ENCODE results near the gene TMEM123.

DNA sequence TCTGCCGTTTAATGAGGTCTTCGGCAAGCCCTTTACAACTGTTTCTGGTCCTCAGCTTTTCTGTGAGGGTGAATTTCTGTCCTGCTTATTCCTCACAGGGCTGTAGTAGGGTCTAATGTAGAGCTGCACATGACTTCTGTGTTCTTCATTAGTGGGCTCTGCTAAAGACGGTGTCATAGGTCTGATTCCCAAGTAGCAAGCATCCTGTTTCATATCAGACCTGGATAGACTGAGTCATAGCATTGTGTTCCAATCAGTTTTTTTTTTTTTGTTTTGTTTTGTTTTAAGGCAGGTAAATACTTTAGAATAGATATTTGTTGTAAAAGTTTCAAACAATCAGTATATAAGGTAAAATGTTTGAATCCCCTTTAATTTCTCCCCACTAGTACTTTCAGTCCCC lies 70.2 kb downstream of the TMEM123 start:
- TF ChIP-seq, protein P1, sequence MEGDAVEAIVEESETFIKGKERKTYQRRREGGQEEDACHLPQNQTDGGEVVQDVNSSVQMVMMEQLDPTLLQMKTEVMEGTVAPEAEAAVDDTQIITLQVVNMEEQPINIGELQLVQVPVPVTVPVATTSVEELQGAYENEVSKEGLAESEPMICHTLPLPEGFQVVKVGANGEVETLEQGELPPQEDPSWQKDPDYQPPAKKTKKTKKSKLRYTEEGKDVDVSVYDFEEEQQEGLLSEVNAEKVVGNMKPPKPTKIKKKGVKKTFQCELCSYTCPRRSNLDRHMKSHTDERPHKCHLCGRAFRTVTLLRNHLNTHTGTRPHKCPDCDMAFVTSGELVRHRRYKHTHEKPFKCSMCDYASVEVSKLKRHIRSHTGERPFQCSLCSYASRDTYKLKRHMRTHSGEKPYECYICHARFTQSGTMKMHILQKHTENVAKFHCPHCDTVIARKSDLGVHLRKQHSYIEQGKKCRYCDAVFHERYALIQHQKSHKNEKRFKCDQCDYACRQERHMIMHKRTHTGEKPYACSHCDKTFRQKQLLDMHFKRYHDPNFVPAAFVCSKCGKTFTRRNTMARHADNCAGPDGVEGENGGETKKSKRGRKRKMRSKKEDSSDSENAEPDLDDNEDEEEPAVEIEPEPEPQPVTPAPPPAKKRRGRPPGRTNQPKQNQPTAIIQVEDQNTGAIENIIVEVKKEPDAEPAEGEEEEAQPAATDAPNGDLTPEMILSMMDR (IDR thresholded peaks at IDR 0.05) = no peak
- TF ChIP-seq POLR2A (IDR thresholded peaks at IDR 0.05) (no peak), POLR2AphosphoS5 (IDR thresholded peaks at IDR 0.05; ENCODE audit: insufficient read depth in 1 of 2, low read depth in 1 of 2) (no peak)
